Measurements from ENCODE around the gene FAM72A. TPM values are rescaled to one million over a fixed set of nuclear protein-coding genes. Genes with fewer than 3 reads are reported as not detected.
"Not testable (repeated sequence)": the region's sequence is repeated elsewhere in the genome, so short reads cannot be mapped to it uniquely, and the experiment has no call there.

Gene FAM72A
- total RNA-seq, 1 experiment from 2014 or later, result 17.5 TPM

- DNase-seq; H3K27me3 Mint-ChIP-seq (ENCODE audit: unreplicated experiment); H3K4me3 Mint-ChIP-seq (ENCODE audit: low read depth, unreplicated experiment); H3K36me3 Mint-ChIP-seq (ENCODE audit: insufficient read depth, unreplicated experiment); CTCF ChIA-PET; intact Hi-C loops (cut with micrococcal nuclease; ENCODE audit: unreplicated experiment); H3K9me3 Mint-ChIP-seq (ENCODE audit: low read depth, unreplicated experiment); H3K27ac Mint-ChIP-seq (ENCODE audit: unreplicated experiment); H3K4me1 Mint-ChIP-seq (ENCODE audit: low read depth, unreplicated experiment); BruUV-seq (replicated peaks): not testable (repeated sequence)
Observed at GRCh38 chr1:206231989-206232388, 29.4 kb upstream of the FAM72A start.

- H3K27ac Mint-ChIP-seq (ENCODE audit: unreplicated experiment); H3K36me3 Mint-ChIP-seq (ENCODE audit: insufficient read depth, unreplicated experiment); H3K9me3 Mint-ChIP-seq (ENCODE audit: low read depth, unreplicated experiment); BruUV-seq (replicated peaks); DNase-seq; CTCF ChIA-PET; intact Hi-C loops (cut with micrococcal nuclease; ENCODE audit: unreplicated experiment); H3K4me1 Mint-ChIP-seq (ENCODE audit: low read depth, unreplicated experiment); H3K4me3 Mint-ChIP-seq (ENCODE audit: low read depth, unreplicated experiment); H3K27me3 Mint-ChIP-seq (ENCODE audit: unreplicated experiment): not testable (repeated sequence)
Observed at GRCh38 chr1:206229286-206229685, 26.6 kb upstream of the FAM72A start.

GRCh38 chr1:206226886-206227285 lies 24.2 kb upstream of the FAM72A start:
- H3K4me3 Mint-ChIP-seq (ENCODE audit: low read depth, unreplicated experiment); intact Hi-C loops (cut with micrococcal nuclease; ENCODE audit: unreplicated experiment); H3K9me3 Mint-ChIP-seq (ENCODE audit: low read depth, unreplicated experiment); BruUV-seq (replicated peaks); CTCF ChIA-PET; H3K36me3 Mint-ChIP-seq (ENCODE audit: insufficient read depth, unreplicated experiment); H3K27me3 Mint-ChIP-seq (ENCODE audit: unreplicated experiment); DNase-seq; H3K4me1 Mint-ChIP-seq (ENCODE audit: low read depth, unreplicated experiment); H3K27ac Mint-ChIP-seq (ENCODE audit: unreplicated experiment): not testable (repeated sequence)

- CTCF ChIA-PET; DNase-seq; H3K9me3 Mint-ChIP-seq (ENCODE audit: low read depth, unreplicated experiment); H3K4me3 Mint-ChIP-seq (ENCODE audit: low read depth, unreplicated experiment); H3K27ac Mint-ChIP-seq (ENCODE audit: unreplicated experiment); H3K36me3 Mint-ChIP-seq (ENCODE audit: insufficient read depth, unreplicated experiment); H3K4me1 Mint-ChIP-seq (ENCODE audit: low read depth, unreplicated experiment); H3K27me3 Mint-ChIP-seq (ENCODE audit: unreplicated experiment); BruUV-seq (replicated peaks); intact Hi-C loops (cut with micrococcal nuclease; ENCODE audit: unreplicated experiment): not testable (repeated sequence)
Observed at GRCh38 chr1:206225386-206225785, 22.7 kb upstream of the FAM72A start.

GRCh38 chr1:206224190-206224776 lies 21.6 kb upstream of the FAM72A start:
- H3K36me3 Mint-ChIP-seq (ENCODE audit: insufficient read depth, unreplicated experiment); H3K4me3 Mint-ChIP-seq (ENCODE audit: low read depth, unreplicated experiment); CTCF ChIA-PET; DNase-seq; intact Hi-C loops (cut with micrococcal nuclease; ENCODE audit: unreplicated experiment); H3K27me3 Mint-ChIP-seq (ENCODE audit: unreplicated experiment); H3K27ac Mint-ChIP-seq (ENCODE audit: unreplicated experiment); H3K9me3 Mint-ChIP-seq (ENCODE audit: low read depth, unreplicated experiment); BruUV-seq (replicated peaks); H3K4me1 Mint-ChIP-seq (ENCODE audit: low read depth, unreplicated experiment): not testable (repeated sequence)

- intact Hi-C loops (cut with micrococcal nuclease; ENCODE audit: unreplicated experiment); H3K4me1 Mint-ChIP-seq (ENCODE audit: low read depth, unreplicated experiment): not testable (repeated sequence)
Observed at GRCh38 chr1:206221585-206221984, 18.9 kb upstream of the FAM72A start.

GRCh38 chr1:206220332-206221000 lies 17.8 kb upstream of the FAM72A start:
- H3K36me3 Mint-ChIP-seq (ENCODE audit: insufficient read depth, unreplicated experiment); H3K9me3 Mint-ChIP-seq (ENCODE audit: low read depth, unreplicated experiment); BruUV-seq (replicated peaks); CTCF ChIA-PET; DNase-seq; H3K27ac Mint-ChIP-seq (ENCODE audit: unreplicated experiment); H3K4me1 Mint-ChIP-seq (ENCODE audit: low read depth, unreplicated experiment); intact Hi-C loops (cut with micrococcal nuclease; ENCODE audit: unreplicated experiment); H3K27me3 Mint-ChIP-seq (ENCODE audit: unreplicated experiment): not testable (repeated sequence)
- peak overlapping the region; percentile 39 for H3K4me3 Mint-ChIP-seq (ENCODE audit: low read depth, unreplicated experiment)

More at GRCh38 chr1:206221585-206221984, 18.9 kb upstream of the FAM72A start:
- H3K27me3 Mint-ChIP-seq (ENCODE audit: unreplicated experiment); H3K9me3 Mint-ChIP-seq (ENCODE audit: low read depth, unreplicated experiment); H3K4me3 Mint-ChIP-seq (ENCODE audit: low read depth, unreplicated experiment); H3K36me3 Mint-ChIP-seq (ENCODE audit: insufficient read depth, unreplicated experiment); BruUV-seq (replicated peaks); DNase-seq; CTCF ChIA-PET; H3K27ac Mint-ChIP-seq (ENCODE audit: unreplicated experiment): not testable (repeated sequence)

- H3K27ac Mint-ChIP-seq (ENCODE audit: unreplicated experiment); H3K36me3 Mint-ChIP-seq (ENCODE audit: insufficient read depth, unreplicated experiment); CTCF ChIA-PET; H3K4me1 Mint-ChIP-seq (ENCODE audit: low read depth, unreplicated experiment); DNase-seq; H3K27me3 Mint-ChIP-seq (ENCODE audit: unreplicated experiment); H3K9me3 Mint-ChIP-seq (ENCODE audit: low read depth, unreplicated experiment); BruUV-seq (replicated peaks); intact Hi-C loops (cut with micrococcal nuclease; ENCODE audit: unreplicated experiment): not testable (repeated sequence)
- H3K4me3 Mint-ChIP-seq (ENCODE audit: low read depth, unreplicated experiment), result peak overlapping the region; percentile 39
Observed at GRCh38 chr1:206219514-206220331, 17.1 kb upstream of the FAM72A start.

- intact Hi-C loops (cut with micrococcal nuclease; ENCODE audit: unreplicated experiment); H3K36me3 Mint-ChIP-seq (ENCODE audit: insufficient read depth, unreplicated experiment); H3K4me3 Mint-ChIP-seq (ENCODE audit: low read depth, unreplicated experiment); DNase-seq; BruUV-seq (replicated peaks); H3K27ac Mint-ChIP-seq (ENCODE audit: unreplicated experiment); CTCF ChIA-PET; H3K27me3 Mint-ChIP-seq (ENCODE audit: unreplicated experiment); H3K4me1 Mint-ChIP-seq (ENCODE audit: low read depth, unreplicated experiment); H3K9me3 Mint-ChIP-seq (ENCODE audit: low read depth, unreplicated experiment): not testable (repeated sequence)
Observed at GRCh38 chr1:206218765-206219164, 16.1 kb upstream of the FAM72A start.

GRCh38 chr1:206218285-206218684 lies 15.6 kb upstream of the FAM72A start:
- H3K4me1 Mint-ChIP-seq (ENCODE audit: low read depth, unreplicated experiment); DNase-seq; CTCF ChIA-PET; intact Hi-C loops (cut with micrococcal nuclease; ENCODE audit: unreplicated experiment); H3K4me3 Mint-ChIP-seq (ENCODE audit: low read depth, unreplicated experiment); H3K27me3 Mint-ChIP-seq (ENCODE audit: unreplicated experiment); BruUV-seq (replicated peaks); H3K36me3 Mint-ChIP-seq (ENCODE audit: insufficient read depth, unreplicated experiment); H3K9me3 Mint-ChIP-seq (ENCODE audit: low read depth, unreplicated experiment); H3K27ac Mint-ChIP-seq (ENCODE audit: unreplicated experiment): not testable (repeated sequence)

Data from Calu3 (cell line).